RWPE2 (cell line): ENCODE data around the gene PPP1R14D.

Experiments
- ATAC-seq: fragments of 200-7000 bp; cut with Tn5 transposase; 3 replicates; pipeline ENCODE4 v1.9.1; 2021; ENCODE audit warnings: low read depth
- DNase-seq: peaks from one replicate; pipeline ENCODE4 v3.0.0-alpha.2; 2020; ENCODE audit warnings: low spot score
- H3K27ac ChIP-seq: fragments of 450-650 bp; 2 replicates; pipeline ENCODE4 v1.5.1; 2017; ENCODE audit warnings: mild to moderate bottlenecking; ENCODE audit not compliant: poor library complexity, severe bottlenecking
- H3K27me3 ChIP-seq: fragments of 250-450 bp; sonication (Bioruptor Pico); 2 replicates; pipeline ENCODE4 v1.5.1; 2021; ENCODE audit warnings: mild to moderate bottlenecking, moderate library complexity; ENCODE audit not compliant: insufficient read depth, poor library complexity, severe bottlenecking
- H3K36me3 ChIP-seq: fragments of 250-450 bp; sonication (Bioruptor Pico); 2 replicates; pipeline ENCODE4 v1.5.1; 2020; ENCODE audit warnings: low read depth, mild to moderate bottlenecking, moderate library complexity
- H3K4me1 ChIP-seq: fragments of 250-450 bp; sonication (Bioruptor Pico); 2 replicates; pipeline ENCODE4 v1.5.1; 2021; ENCODE audit warnings: mild to moderate bottlenecking, moderate library complexity; ENCODE audit not compliant: insufficient read depth, poor library complexity, severe bottlenecking
- H3K4me3 ChIP-seq: fragments of 250-450 bp; sonication (Bioruptor Pico); 2 replicates; pipeline ENCODE4 v1.5.1; 2021; ENCODE audit warnings: mild to moderate bottlenecking, moderate library complexity; ENCODE audit not compliant: severe bottlenecking
- H3K9me3 ChIP-seq: fragments of 250-450 bp; sonication (Bioruptor Pico); 2 replicates; pipeline ENCODE4 v1.5.1; 2021; ENCODE audit warnings: mild to moderate bottlenecking, moderate library complexity; ENCODE audit not compliant: severe bottlenecking
- CTCF ChIP-seq: fragments of 450-650 bp; IDR thresholded peaks from one replicate; pipeline ENCODE4 v1.5.1; 2017; ENCODE audit warnings: mild to moderate bottlenecking, moderate library complexity; ENCODE audit not compliant: poor library complexity, severe bottlenecking

Gene PPP1R14D

GRCh38 chr15:40770147-40770721 is 58.3 kb downstream of the PPP1R14D start:
- no peak overlapping the region for H3K4me3 ChIP-seq
- DNase-seq (no peak), ATAC-seq (no peak)
- H3K4me1 ChIP-seq = peaks cover 40% of the 10 kb centered on the region
- TF ChIP-seq CTCF = no peak
- H3K27me3 ChIP-seq = no peaks in the 10 kb centered on the region
- peaks cover 25% of the 10 kb centered on the region for H3K36me3 ChIP-seq
- H3K9me3 ChIP-seq = no peaks in the 10 kb centered on the region
- H3K27ac ChIP-seq = peak overlapping the region; percentile 92

- Histone ChIP-seq H3K27ac (peak within 1 kb of the TSS; percentile 92), H3K9me3 (no peaks in the 10 kb centered on the region), H3K4me1 (peaks cover 47% of the 10 kb centered on the region), H3K4me3 (no peak within 1 kb of the TSS), H3K36me3 (peaks cover 18% of the 10 kb centered on the region), H3K27me3 (no peaks in the 10 kb centered on the region)
- ATAC-seq (peak; percentile 76), DNase-seq (peak; percentile 99)
- peak; percentile 16 for TF ChIP-seq CTCF
Measured at GRCh38 chr15:40769274-40770146, 59.0 kb downstream of the PPP1R14D start, which contains the start of gene C15orf62. TSS of gene C15orf62 (plus strand) at chr15:40769980. CDS start at chr15:40770496, 516 bp downstream.

GRCh38 chr15:40768521-40769273 is 59.8 kb downstream of the PPP1R14D start:
- peaks cover 10% of the 10 kb centered on the region for H3K36me3 ChIP-seq
- DNase-seq (no peak), ATAC-seq (peak; percentile 1; the same call in 2 of the 3 replicates)
- peaks cover 48% of the 10 kb centered on the region for H3K4me1 ChIP-seq
- no peaks in the 10 kb centered on the region for H3K9me3 ChIP-seq
- H3K4me3 ChIP-seq = no peak overlapping the region
- no peaks in the 10 kb centered on the region for H3K27me3 ChIP-seq
- peak overlapping the region; percentile 92 for H3K27ac ChIP-seq
- TF ChIP-seq CTCF = no peak

GRCh38 chr15:40767838-40768500 is 60.5 kb downstream of the PPP1R14D start:
- Histone ChIP-seq H3K4me1 (peaks cover 54% of the 10 kb centered on the region), H3K27me3 (no peaks in the 10 kb centered on the region), H3K4me3 (no peak overlapping the region), H3K27ac (peak overlapping the region; percentile 92), H3K9me3 (no peaks in the 10 kb centered on the region), H3K36me3 (0 out of 2 replicates have a peak, but pooled peaks cover 8% of the 10 kb centered on the region)
- no peak for TF ChIP-seq CTCF
- ATAC-seq = no peak
- no peak for DNase-seq
